NOMO-1 treated with DMSO at 0.1 percent for 48 hours (cell line): Measurements from ENCODE around the gene SDF2L1.
"Not testable (repeated sequence)": the region's sequence is repeated elsewhere in the genome, so short reads cannot be mapped to it uniquely, and the experiment has no call there.

ENCODE experiments used
- DNase-seq: peaks from one replicate; lab custom pipeline; 2025; ENCODE audit not compliant: unreplicated experiment; lab: John Stamatoyannopoulos, UW

Gene SDF2L1

GRCh38 chr22:21685164-21685513 lies 43.0 kb downstream of the SDF2L1 start:
- no peak for DNase-seq

GRCh38 chr22:21686193-21686608 lies 44.1 kb downstream of the SDF2L1 start:
- DNase-seq: no peak

GRCh38 chr22:21686634-21687393 lies 44.7 kb downstream of the SDF2L1 start:
- DNase-seq: no peak

- no peak for DNase-seq
Observed at GRCh38 chr22:21687685-21688259, 45.7 kb downstream of the SDF2L1 start.

- no peak for DNase-seq
Observed at GRCh38 chr22:21688341-21688705, 46.2 kb downstream of the SDF2L1 start.

GRCh38 chr22:21688706-21689381 lies 46.7 kb downstream of the SDF2L1 start:
- no peak for DNase-seq

GRCh38 chr22:21690401-21690801 lies 48.3 kb downstream of the SDF2L1 start:
- no peak for DNase-seq

GRCh38 chr22:21691816-21692215 lies 49.7 kb downstream of the SDF2L1 start:
- DNase-seq: no peak

- DNase-seq: not testable (repeated sequence)
Observed at GRCh38 chr22:21692856-21693255, 50.8 kb downstream of the SDF2L1 start.

- no peak for DNase-seq
Observed at GRCh38 chr22:21693333-21693998, 51.4 kb downstream of the SDF2L1 start.
